ENCODE data around the gene CAMSAP1.

CAMSAP1 gene

GRCh38 chr9:135887021-135887507 is 20.3 kb downstream of the CAMSAP1 start:
- DNase-seq (ENCODE audit: low read depth), result no peak
- TF ChIP-seq CTCF (IDR thresholded peaks at IDR 0.05; ENCODE audit: insufficient read depth, low read depth, low read length, missing control alignments), result no peak
- no peak overlapping the region for H3K4me3 ChIP-seq (ENCODE audit: low read depth, low read length)

- TF ChIP-seq CTCF (IDR thresholded peaks at IDR 0.05; ENCODE audit: insufficient read depth, low read depth, low read length, missing control alignments), result no peak
- no peak for DNase-seq (ENCODE audit: low read depth)
- H3K4me3 ChIP-seq (ENCODE audit: low read depth, low read length), result no peak overlapping the region
These were observed 21.0 kb downstream of the CAMSAP1 start for GRCh38 chr9:135886147-135886981.

- no peak for DNase-seq (ENCODE audit: low read depth)
- H3K4me3 ChIP-seq (ENCODE audit: low read depth, low read length), result no peak overlapping the region
- TF ChIP-seq CTCF (IDR thresholded peaks at IDR 0.05; ENCODE audit: insufficient read depth, low read depth, low read length, missing control alignments), result no peak
These were observed 22.1 kb downstream of the CAMSAP1 start for GRCh38 chr9:135885100-135885853.

- TF ChIP-seq CTCF (IDR thresholded peaks at IDR 0.05; ENCODE audit: insufficient read depth, low read depth, low read length, missing control alignments), result no peak
- no peak overlapping the region for H3K4me3 ChIP-seq (ENCODE audit: low read depth, low read length)
- DNase-seq (ENCODE audit: low read depth), result no peak
These were observed 22.9 kb downstream of the CAMSAP1 start for GRCh38 chr9:135884328-135885035.

GRCh38 chr9:135883410-135884089 is 23.8 kb downstream of the CAMSAP1 start:
- H3K4me3 ChIP-seq (ENCODE audit: low read depth, low read length), result no peak overlapping the region
- DNase-seq (ENCODE audit: low read depth), result no peak
- TF ChIP-seq CTCF (IDR thresholded peaks at IDR 0.05; ENCODE audit: insufficient read depth, low read depth, low read length, missing control alignments), result no peak

- H3K4me3 ChIP-seq (ENCODE audit: low read depth, low read length), result no peak overlapping the region
- TF ChIP-seq CTCF (IDR thresholded peaks at IDR 0.05; ENCODE audit: insufficient read depth, low read depth, low read length, missing control alignments), result no peak
- no peak for DNase-seq (ENCODE audit: low read depth)
These were observed 25.3 kb downstream of the CAMSAP1 start for GRCh38 chr9:135882011-135882410.
